ENCODE measurements around the gene E2F1. TPM values are rescaled to one million over a fixed set of nuclear protein-coding genes. Genes with fewer than 3 reads are reported as not detected.

Gene E2F1
- total RNA-seq, 1 experiment from 2014 or later: 44.2 TPM

GRCh38 chr20:33732166-33732970, 46.2 kb upstream of the E2F1 start:
- Mint-ChIP-seq H3K36me3 (peaks cover 21% of the 10 kb centered on the region), H3K4me1 (peaks cover 19% of the 10 kb centered on the region), H3K4me3 (peak overlapping the region; percentile 78), H3K27me3 (ENCODE audit: low read depth) (peaks cover 13% of the 10 kb centered on the region), H3K27ac (peak overlapping the region; percentile 79; the same call in 1 of the 2 replicates), H3K9me3 (peaks cover 17% of the 10 kb centered on the region)
- TF ChIP-seq PREB (CRISPR knock-in tag; IDR thresholded peaks at IDR 0.05; ENCODE audit: borderline replicate concordance) (peak; percentile 62; the same call in 1 of the 2 replicates), GABPB1 (CRISPR knock-in tag; IDR thresholded peaks at IDR 0.05) (0 out of 2 replicates have a peak, but pooled peaks have one; percentile 13), FOXP4 (CRISPR knock-in tag; IDR thresholded peaks at IDR 0.05) (no peak; the same call in 1 of the 2 replicates), CREM (CRISPR knock-in tag; IDR thresholded peaks at IDR 0.05) (peak; percentile 50), E2F5 (CRISPR knock-in tag; IDR thresholded peaks at IDR 0.05) (peak; percentile 89; the same call in 1 of the 2 replicates), ELF4 (CRISPR knock-in tag; IDR thresholded peaks at IDR 0.05; ENCODE audit: low read depth) (no peak; the same call in 1 of the 2 replicates), SP1 (CRISPR knock-in tag; conservative IDR thresholded peaks at IDR 0.05) (peak; percentile 57; the same call in 1 of the 2 replicates), FOXP1 (CRISPR knock-in tag; IDR thresholded peaks at IDR 0.05; ENCODE audit: borderline replicate concordance) (peak; percentile 14; the same call in 1 of the 2 replicates), NR1H2 (CRISPR knock-in tag; IDR thresholded peaks at IDR 0.05) (no peak), ESRRA (CRISPR knock-in tag; IDR thresholded peaks at IDR 0.05; ENCODE audit: borderline replicate concordance) (peak; percentile 27; the same call in 1 of the 2 replicates), ZBTB21 (CRISPR knock-in tag; IDR thresholded peaks at IDR 0.05; ENCODE audit: borderline replicate concordance) (no peak), MYBL2 (CRISPR knock-in tag; IDR thresholded peaks at IDR 0.05) (no peak), FOXK1 (CRISPR knock-in tag; IDR thresholded peaks at IDR 0.05) (peak; percentile 48; the same call in 1 of the 2 replicates), E2F4 (CRISPR knock-in tag; IDR thresholded peaks at IDR 0.05; ENCODE audit: borderline replicate concordance, low read depth) (0 out of 2 replicates have a peak, but pooled peaks have one; percentile 58), KAT7 (CRISPR knock-in tag; IDR thresholded peaks at IDR 0.05; ENCODE audit: borderline replicate concordance) (peak; percentile 89; the same call in 1 of the 2 replicates), PRDM15 (CRISPR knock-in tag; IDR thresholded peaks at IDR 0.05) (no peak), SMAD4 (CRISPR knock-in tag; IDR thresholded peaks at IDR 0.05) (no peak), ETV6 (CRISPR knock-in tag; IDR thresholded peaks at IDR 0.05) (no peak), PRRX2 (CRISPR knock-in tag; IDR thresholded peaks at IDR 0.05) (0 out of 2 replicates have a peak, but pooled peaks have one; percentile 34)
- ATAC-seq (peak; percentile 59), DNase-seq (ENCODE audit: low spot score) (peak; percentile 84)
- CTCF ChIA-PET: interaction anchor here (0.6 to 1.9 kb wide), 12 partner anchors 9 to 381 kb away, joined by 3 to 19 read pairs (median 3); partner anchors contain the start of genes ACTL10 and PXMP4
- POLR2A ChIA-PET: interaction anchor here (0.6 to 1.7 kb wide), 4 partner anchors 13 to 1044 kb away, joined by 4 to 5 read pairs (median 4); partner anchors contain the start of genes ACTL10, C20orf144 and PXMP4

Measured in WTC11 (cell line).